SHP77 (cell line): ENCODE measurements around the gene PRR15L.
"Not testable (repeated sequence)": the region's sequence is repeated elsewhere in the genome, so short reads cannot be mapped to it uniquely, and the experiment has no call there.

Experiments used
- DNase-seq, 2 experiments: peaks; one replicate each; lab custom pipeline; 2025; lab: John Stamatoyannopoulos, UW

PRR15L gene

GRCh38 chr17:47957591-47958490 is at the start of gene PRR15L:
Gene PRR15L, minus strand, starts transcription at chr17:47957883. Its CDS starts 4,649 bp downstream, at chr17:47953234.
- DNase-seq, result peak in 1 of 2 experiments; percentile 19

- no peak for DNase-seq
Observed at GRCh38 chr17:48006936-48007709, 49.4 kb upstream of the PRR15L start.

- DNase-seq, result no peak
Observed at GRCh38 chr17:48004983-48005382, 47.3 kb upstream of the PRR15L start.

GRCh38 chr17:48003417-48004151 is 45.9 kb upstream of the PRR15L start:
- no peak for DNase-seq

- no peak for DNase-seq
Observed at GRCh38 chr17:48002916-48003416, 45.3 kb upstream of the PRR15L start.

- DNase-seq, result no peak
Observed at GRCh38 chr17:48002266-48002915, 44.7 kb upstream of the PRR15L start.

- not testable (repeated sequence) for DNase-seq
Observed at GRCh38 chr17:48001657-48002056, 44.0 kb upstream of the PRR15L start.

- no peak for DNase-seq
Observed at GRCh38 chr17:48001197-48001596, 43.5 kb upstream of the PRR15L start.

GRCh38 chr17:47999582-47999981 is 41.9 kb upstream of the PRR15L start:
- no peak for DNase-seq

- DNase-seq, result no peak
Observed at GRCh38 chr17:47998044-47998443, 40.4 kb upstream of the PRR15L start.

GRCh38 chr17:47997586-47997985 is 39.9 kb upstream of the PRR15L start:
- DNase-seq, result no peak

- no peak for DNase-seq
Observed at GRCh38 chr17:47996201-47996600, 38.5 kb upstream of the PRR15L start.

GRCh38 chr17:47995241-47995935 is 37.7 kb upstream of the PRR15L start:
- no peak for DNase-seq

- DNase-seq, result no peak
Observed at GRCh38 chr17:47994724-47995123, 37.0 kb upstream of the PRR15L start.

GRCh38 chr17:47993964-47994363 is 36.3 kb upstream of the PRR15L start:
- no peak for DNase-seq

GRCh38 chr17:47993031-47993564 is 35.4 kb upstream of the PRR15L start:
- no peak for DNase-seq

- no peak for DNase-seq
Observed at GRCh38 chr17:47992216-47992615, 34.5 kb upstream of the PRR15L start.

- DNase-seq, result no peak
Observed at GRCh38 chr17:47990962-47991731, 33.5 kb upstream of the PRR15L start.

- no peak for DNase-seq
Observed at GRCh38 chr17:47989700-47990099, 32.0 kb upstream of the PRR15L start.

- no peak for DNase-seq
Observed at GRCh38 chr17:47989159-47989558, 31.5 kb upstream of the PRR15L start.
